Mesothelial cell of epicardium (in vitro differentiated cells): Measurements from ENCODE around the gene CCDC87. TPM values are rescaled to one million over a fixed set of nuclear protein-coding genes. Genes with fewer than 3 reads are reported as not detected.

Experiments used
- DNase-seq, 2 experiments: peaks; one replicate each; pipeline ENCODE4 v3.0.0; 2021; ENCODE audit warnings: low spot score in 2 of 2; ENCODE audit not compliant: unreplicated experiment in 2 of 2
- H3K27ac Mint-ChIP-seq: 2 replicates; pipeline ENCODE4 v1.8.0; 2021; ENCODE audit warnings: mixed read lengths
- H3K27me3 Mint-ChIP-seq: 2 replicates; pipeline ENCODE4 v1.8.0; 2021; ENCODE audit warnings: low read depth, mixed read lengths
- H3K36me3 Mint-ChIP-seq: 2 replicates; pipeline ENCODE4 v1.8.0; 2021; ENCODE audit warnings: mixed read lengths
- H3K4me1 Mint-ChIP-seq: 2 replicates; pipeline ENCODE4 v1.8.0; 2021; ENCODE audit warnings: mixed read lengths
- H3K4me3 Mint-ChIP-seq: 2 replicates; pipeline ENCODE4 v1.8.0; 2021; ENCODE audit warnings: mild to moderate bottlenecking, moderate library complexity, mixed read lengths
- H3K9me3 Mint-ChIP-seq: 2 replicates; pipeline ENCODE4 v1.8.0; 2021; ENCODE audit warnings: mixed read lengths
- total RNA-seq: library from RNA; stranded (reverse); gene quantifications from 3 replicates; pipeline ENCODE4 v1.2.1, GENCODE V29; 2021
- TF ChIP-seq, protein P1 (sequence below): fragments of 200-600 bp; sonication (generic); IDR thresholded peaks from one replicate; pipeline ENCODE4 v1.5.0; 2021; ENCODE audit warnings: antibody characterized with exemption; ENCODE audit not compliant: unreplicated experiment

The CCDC87 gene
- total RNA-seq, 1 donor from 2014 or later, result 0.25 TPM

DNA sequence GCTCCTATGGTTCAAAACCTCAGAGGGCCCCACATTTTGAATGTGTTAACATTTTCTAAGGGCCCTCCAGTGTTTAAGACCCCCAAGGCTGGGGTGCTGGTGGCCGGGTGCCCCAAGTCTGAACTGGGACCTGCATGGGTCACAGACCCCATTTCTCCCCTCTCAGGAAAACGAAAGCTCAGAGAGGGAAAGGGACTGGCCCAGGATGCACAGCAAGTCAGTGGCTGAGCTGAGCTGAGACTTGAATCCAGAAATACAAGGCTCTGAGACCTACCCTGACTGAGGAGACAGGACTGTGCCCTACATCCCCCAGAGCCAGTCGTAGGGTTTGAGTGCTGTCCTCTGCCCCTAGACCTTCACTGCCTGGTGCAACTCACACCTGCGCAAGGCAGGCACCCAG is 42.0 kb downstream of the CCDC87 start:
- H3K4me1 Mint-ChIP-seq, result peaks cover 3% of the 10 kb centered on the region
- H3K27ac Mint-ChIP-seq, result no peak overlapping the region
- no peaks in the 10 kb centered on the region for H3K9me3 Mint-ChIP-seq
- TF ChIP-seq, protein P1, sequence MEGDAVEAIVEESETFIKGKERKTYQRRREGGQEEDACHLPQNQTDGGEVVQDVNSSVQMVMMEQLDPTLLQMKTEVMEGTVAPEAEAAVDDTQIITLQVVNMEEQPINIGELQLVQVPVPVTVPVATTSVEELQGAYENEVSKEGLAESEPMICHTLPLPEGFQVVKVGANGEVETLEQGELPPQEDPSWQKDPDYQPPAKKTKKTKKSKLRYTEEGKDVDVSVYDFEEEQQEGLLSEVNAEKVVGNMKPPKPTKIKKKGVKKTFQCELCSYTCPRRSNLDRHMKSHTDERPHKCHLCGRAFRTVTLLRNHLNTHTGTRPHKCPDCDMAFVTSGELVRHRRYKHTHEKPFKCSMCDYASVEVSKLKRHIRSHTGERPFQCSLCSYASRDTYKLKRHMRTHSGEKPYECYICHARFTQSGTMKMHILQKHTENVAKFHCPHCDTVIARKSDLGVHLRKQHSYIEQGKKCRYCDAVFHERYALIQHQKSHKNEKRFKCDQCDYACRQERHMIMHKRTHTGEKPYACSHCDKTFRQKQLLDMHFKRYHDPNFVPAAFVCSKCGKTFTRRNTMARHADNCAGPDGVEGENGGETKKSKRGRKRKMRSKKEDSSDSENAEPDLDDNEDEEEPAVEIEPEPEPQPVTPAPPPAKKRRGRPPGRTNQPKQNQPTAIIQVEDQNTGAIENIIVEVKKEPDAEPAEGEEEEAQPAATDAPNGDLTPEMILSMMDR, result no peak
- H3K4me3 Mint-ChIP-seq, result no peak overlapping the region
- peaks cover 3% of the 10 kb centered on the region for H3K27me3 Mint-ChIP-seq
- H3K36me3 Mint-ChIP-seq, result no peaks in the 10 kb centered on the region
- DNase-seq, result no peak

DNA sequence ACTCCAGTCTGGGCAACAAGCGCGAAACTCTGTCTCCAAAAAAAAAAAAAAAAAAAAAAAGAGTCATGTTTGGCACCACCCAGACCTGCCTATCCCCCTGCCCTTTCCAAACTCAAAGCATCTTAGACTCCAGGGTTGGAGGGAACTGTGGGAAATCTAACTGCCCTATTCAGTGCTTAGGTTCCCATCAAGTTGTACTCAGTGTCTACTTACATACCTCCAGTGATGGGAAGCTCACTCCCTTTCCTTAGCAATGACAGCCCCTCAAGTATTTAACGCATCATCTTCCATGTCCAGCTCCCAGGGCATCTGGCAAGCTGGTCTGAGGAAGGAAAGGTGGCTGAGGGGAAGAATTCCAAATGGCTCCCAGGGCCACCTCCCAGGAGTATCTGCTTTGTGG is 43.2 kb downstream of the CCDC87 start:
- Mint-ChIP-seq H3K9me3 (no peaks in the 10 kb centered on the region), H3K4me3 (no peak overlapping the region), H3K36me3 (no peaks in the 10 kb centered on the region), H3K27ac (no peak overlapping the region), H3K27me3 (peaks cover 3% of the 10 kb centered on the region), H3K4me1 (peaks cover 8% of the 10 kb centered on the region)
- TF ChIP-seq, protein P1, result no peak
- no peak for DNase-seq

DNA sequence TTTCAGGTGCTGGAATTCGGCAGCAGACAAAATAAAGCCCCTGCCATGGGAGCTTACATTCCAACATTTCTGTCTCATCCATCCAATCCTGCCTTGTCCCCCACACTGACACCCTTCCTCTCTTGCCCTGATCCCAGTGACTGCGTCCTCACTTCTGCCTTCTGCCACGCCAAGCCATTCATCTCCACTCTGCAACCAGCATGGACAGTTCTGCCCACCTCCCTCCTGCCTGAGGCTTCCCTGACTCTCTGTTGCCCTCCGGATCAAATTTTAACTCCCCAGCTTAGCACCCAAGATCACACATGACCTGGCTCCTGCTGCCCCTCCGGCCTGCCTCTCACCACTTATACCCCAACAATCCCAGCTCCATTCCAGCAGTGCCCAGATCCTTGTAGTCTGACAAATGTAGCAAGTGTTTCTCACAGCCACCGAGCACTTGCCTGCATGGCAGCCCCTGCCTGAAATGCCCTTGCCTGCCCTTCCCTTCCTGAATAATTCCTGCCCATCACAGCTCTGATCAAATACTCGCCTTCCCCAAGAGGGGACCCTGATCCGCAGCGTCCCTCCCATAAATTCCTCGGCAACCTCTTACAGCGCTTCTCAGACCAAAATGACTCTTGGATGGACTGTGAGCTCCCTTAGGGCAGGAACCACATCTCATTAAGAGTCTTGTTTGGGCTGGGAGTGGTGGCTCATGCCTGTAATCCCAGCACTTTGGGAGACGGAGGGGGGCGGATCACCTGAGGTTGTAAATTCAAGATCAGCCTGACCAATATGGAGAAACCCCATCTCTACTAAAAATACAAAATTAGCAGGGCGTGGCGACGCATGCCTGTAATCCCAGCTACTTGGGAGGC is 43.9 kb downstream of the CCDC87 start:
- peaks cover 8% of the 10 kb centered on the region for H3K4me1 Mint-ChIP-seq
- no peaks in the 10 kb centered on the region for H3K9me3 Mint-ChIP-seq
- H3K27ac Mint-ChIP-seq, result no peak overlapping the region
- no peak overlapping the region for H3K4me3 Mint-ChIP-seq
- no peak for DNase-seq
- H3K36me3 Mint-ChIP-seq, result no peaks in the 10 kb centered on the region
- TF ChIP-seq, protein P1, result no peak
- H3K27me3 Mint-ChIP-seq, result peaks cover 3% of the 10 kb centered on the region

DNA sequence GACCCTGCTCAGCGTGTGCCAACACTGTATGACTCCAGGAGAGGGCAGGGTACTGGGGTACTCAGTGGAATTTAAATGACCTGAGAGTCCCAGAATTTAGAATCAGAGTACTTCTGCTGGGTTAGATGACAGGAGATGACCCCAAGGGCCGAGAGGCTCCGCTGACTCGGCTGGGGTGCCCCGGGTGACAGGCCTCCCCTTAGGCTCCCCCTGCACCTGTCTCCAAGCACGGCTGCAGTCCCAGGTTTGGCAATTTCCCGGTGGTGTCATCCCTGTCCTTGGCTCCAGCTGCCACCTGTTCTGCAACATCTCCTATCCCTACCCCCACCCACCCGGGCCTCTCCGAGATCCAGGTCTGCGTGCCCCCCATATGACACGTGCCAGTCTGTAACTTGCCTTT is 44.8 kb downstream of the CCDC87 start:
- DNase-seq, result no peak
- Mint-ChIP-seq H3K27me3 (peaks cover 3% of the 10 kb centered on the region), H3K9me3 (no peaks in the 10 kb centered on the region), H3K27ac (no peak overlapping the region), H3K4me3 (no peak overlapping the region), H3K4me1 (peaks cover 13% of the 10 kb centered on the region), H3K36me3 (no peaks in the 10 kb centered on the region)
- TF ChIP-seq, protein P1, result no peak

DNA sequence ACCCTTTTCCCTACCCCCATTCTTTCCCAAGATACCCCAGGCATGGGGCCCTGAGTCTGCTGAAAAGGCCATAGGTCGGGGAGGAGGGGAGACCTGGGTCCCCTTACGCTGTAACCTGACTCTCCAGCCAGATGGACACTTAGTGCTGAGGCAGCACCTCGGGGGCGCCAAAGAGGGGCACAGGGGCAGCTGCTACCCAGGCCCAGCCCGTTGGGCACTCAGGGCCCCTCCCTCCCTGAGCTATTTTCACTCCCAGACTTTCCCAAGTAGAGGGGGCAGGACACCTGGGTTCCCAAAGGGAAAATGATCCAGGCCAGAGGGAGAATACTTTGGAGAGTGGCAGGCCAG is 45.2 kb downstream of the CCDC87 start:
- peaks cover 13% of the 10 kb centered on the region for H3K4me1 Mint-ChIP-seq

More for the DNA sequence above, 45.2 kb downstream of the CCDC87 start:
- Mint-ChIP-seq H3K27ac (no peak overlapping the region), H3K9me3 (no peaks in the 10 kb centered on the region), H3K36me3 (peaks cover under 1% of the 10 kb centered on the region), H3K4me3 (no peak overlapping the region), H3K27me3 (peaks cover 3% of the 10 kb centered on the region)
- TF ChIP-seq, protein P1, result no peak
- DNase-seq, result no peak
